GM21515 (cell line): ENCODE measurements around the gene VWA5B1.

Source experiments
- ATAC-seq: cut with Tn5 transposase; IDR thresholded peaks from one replicate; pipeline ENCODE4 v1.9.1; 2021; ENCODE audit not compliant: unreplicated experiment

VWA5B1 gene

GRCh38 chr1:20322081-20322824 is 31.6 kb downstream of the VWA5B1 start:
- ATAC-seq, result peak; percentile 68

GRCh38 chr1:20322825-20323612 is 32.3 kb downstream of the VWA5B1 start:
- no peak for ATAC-seq

GRCh38 chr1:20323613-20323920 is 32.9 kb downstream of the VWA5B1 start:
- ATAC-seq, result no peak

- no peak for ATAC-seq
Measured at GRCh38 chr1:20324704-20325406, 34.2 kb downstream of the VWA5B1 start.

GRCh38 chr1:20325407-20325843 is 34.8 kb downstream of the VWA5B1 start:
- ATAC-seq, result no peak

- ATAC-seq, result no peak
Measured at GRCh38 chr1:20325844-20326420, 35.3 kb downstream of the VWA5B1 start.

GRCh38 chr1:20327467-20327866 is 36.8 kb downstream of the VWA5B1 start:
- no peak for ATAC-seq

- no peak for ATAC-seq
Measured at GRCh38 chr1:20328201-20328600, 37.5 kb downstream of the VWA5B1 start.

- no peak for ATAC-seq
Measured at GRCh38 chr1:20329793-20330542, 39.3 kb downstream of the VWA5B1 start.

GRCh38 chr1:20334103-20334502 is 43.4 kb downstream of the VWA5B1 start:
- no peak for ATAC-seq

GRCh38 chr1:20336105-20336605 is 45.5 kb downstream of the VWA5B1 start:
- no peak for ATAC-seq

GRCh38 chr1:20337581-20337980 is 46.9 kb downstream of the VWA5B1 start:
- no peak for ATAC-seq

GRCh38 chr1:20339811-20340457 is 49.3 kb downstream of the VWA5B1 start:
- no peak for ATAC-seq

GRCh38 chr1:20342294-20343148 is 51.8 kb downstream of the VWA5B1 start:
- ATAC-seq, result no peak

- ATAC-seq, result no peak
Measured at GRCh38 chr1:20343149-20343937, 52.7 kb downstream of the VWA5B1 start.

- no peak for ATAC-seq
Measured at GRCh38 chr1:20343938-20344302, 53.2 kb downstream of the VWA5B1 start.

- ATAC-seq, result no peak
Measured at GRCh38 chr1:20344738-20345137, 54.1 kb downstream of the VWA5B1 start.

GRCh38 chr1:20345419-20345818 is 54.7 kb downstream of the VWA5B1 start:
- no peak for ATAC-seq
